NCI-H69 (cell line): ENCODE data around the gene HSFX2.
"Not testable (repeated sequence)": the region's sequence is repeated elsewhere in the genome, so short reads cannot be mapped to it uniquely, and the experiment has no call there.

ENCODE experiments used
- DNase-seq: peaks from one replicate; lab custom pipeline; 2025; lab: John Stamatoyannopoulos, UW

The HSFX2 gene, protein sequence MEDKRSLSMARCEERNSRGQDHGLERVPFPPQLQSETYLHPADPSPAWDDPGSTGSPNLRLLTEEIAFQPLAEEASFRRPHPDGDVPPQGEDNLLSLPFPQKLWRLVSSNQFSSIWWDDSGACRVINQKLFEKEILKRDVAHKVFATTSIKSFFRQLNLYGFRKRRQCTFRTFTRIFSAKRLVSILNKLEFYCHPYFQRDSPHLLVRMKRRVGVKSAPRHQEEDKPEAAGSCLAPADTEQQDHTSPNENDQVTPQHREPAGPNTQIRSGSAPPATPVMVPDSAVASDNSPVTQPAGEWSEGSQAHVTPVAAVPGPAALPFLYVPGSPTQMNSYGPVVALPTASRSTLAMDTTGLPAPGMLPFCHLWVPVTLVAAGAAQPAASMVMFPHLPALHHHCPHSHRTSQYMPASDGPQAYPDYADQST

GRCh38 chrX:149595214-149595613 is at the start of gene HSFX2:
Gene HSFX2 (minus strand): TSS chrX:149595314. CDS start chrX:149594700, 614 bp downstream.
- DNase-seq, result not testable (repeated sequence)

- peak; percentile 1 for DNase-seq
These were observed 48.4 kb upstream of the HSFX2 start for GRCh38 chrX:149643496-149643895.

- DNase-seq, result no peak
These were observed 46.7 kb upstream of the HSFX2 start for GRCh38 chrX:149641835-149642234.

DNA sequence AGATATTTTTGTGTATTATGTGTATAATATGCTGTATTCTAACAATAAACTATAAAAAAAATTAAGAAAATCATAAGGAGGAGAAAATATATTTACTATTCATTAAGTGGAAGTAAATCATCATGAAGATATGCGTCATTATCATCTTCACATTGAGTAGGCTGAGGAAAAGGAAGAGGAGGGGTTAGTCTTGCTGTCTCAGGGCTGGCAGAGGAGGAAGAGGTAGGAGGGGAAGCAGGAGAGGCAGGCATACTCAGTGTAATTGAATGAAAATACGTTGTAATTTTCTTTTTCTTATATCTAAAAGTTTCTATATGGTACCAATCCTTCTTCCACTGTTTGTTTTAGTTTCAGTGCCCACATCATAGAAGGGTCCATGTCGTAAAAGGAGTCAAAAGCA is 46.3 kb upstream of the HSFX2 start:
- peak; percentile 1 for DNase-seq

GRCh38 chrX:149639568-149639967 is 44.5 kb upstream of the HSFX2 start:
- DNase-seq, result no peak

GRCh38 chrX:149638860-149639259 is 43.7 kb upstream of the HSFX2 start:
- DNase-seq, result no peak

DNA sequence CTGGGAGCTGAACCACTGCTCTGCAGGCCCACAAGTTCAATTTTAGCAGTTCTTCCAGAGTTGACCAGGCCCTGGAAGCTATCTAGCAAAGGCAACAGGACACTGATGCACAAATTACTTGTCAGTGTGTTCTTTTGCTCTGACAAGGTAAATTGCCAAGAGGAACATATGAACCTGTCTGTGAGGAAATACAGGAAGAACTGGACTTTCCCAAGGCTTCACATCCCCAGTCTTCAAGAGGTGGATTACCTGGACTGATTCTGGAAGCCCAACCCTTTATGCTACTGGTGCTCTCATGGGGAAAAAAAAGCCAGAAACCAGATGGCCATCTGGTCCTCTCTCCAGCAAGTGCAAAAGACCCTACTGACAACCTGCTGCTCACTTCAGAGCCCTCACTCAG is 38.4 kb upstream of the HSFX2 start:
- no peak for DNase-seq

- DNase-seq, result peak; percentile 81
These were observed 36.4 kb upstream of the HSFX2 start, which contains the start of gene TMEM185A for GRCh38 chrX:149631234-149632165. Gene TMEM185A (minus strand): TSS chrX:149631792. CDS start chrX:149631580, 212 bp downstream.

- peak; percentile 16 for DNase-seq
These were observed 35.6 kb upstream of the HSFX2 start for GRCh38 chrX:149630681-149631233.

DNA sequence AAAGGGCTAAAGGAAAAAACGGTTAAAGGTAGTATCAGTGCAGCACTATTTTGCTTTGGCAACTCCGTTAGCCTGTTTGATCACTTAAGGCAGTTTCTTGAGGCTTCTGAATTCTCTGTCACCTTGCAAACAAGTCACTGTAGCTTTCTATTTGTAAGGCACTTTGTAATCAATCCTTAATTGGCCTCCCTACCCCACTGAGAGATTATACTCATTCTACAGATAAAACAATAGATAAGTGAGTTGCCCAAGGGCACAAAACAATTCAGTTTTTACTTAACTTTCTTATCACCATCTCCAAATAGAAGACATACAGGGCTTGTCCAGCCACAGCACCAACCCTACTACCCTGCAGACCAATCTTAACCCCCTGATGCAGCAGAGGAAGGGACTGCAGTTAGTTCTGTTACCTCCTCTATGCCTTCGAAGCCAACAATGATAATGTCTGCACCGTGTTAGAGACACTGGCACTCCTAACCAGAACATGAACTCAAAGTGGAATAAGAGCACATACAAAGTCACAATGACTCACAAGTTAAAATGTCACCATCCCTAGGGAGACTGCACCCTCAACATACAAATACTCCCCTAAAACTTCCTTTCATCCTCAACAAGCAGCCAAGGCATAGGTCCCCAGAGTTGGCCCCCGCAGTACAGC is 34.7 kb upstream of the HSFX2 start:
- DNase-seq, result peak; percentile 7

DNA sequence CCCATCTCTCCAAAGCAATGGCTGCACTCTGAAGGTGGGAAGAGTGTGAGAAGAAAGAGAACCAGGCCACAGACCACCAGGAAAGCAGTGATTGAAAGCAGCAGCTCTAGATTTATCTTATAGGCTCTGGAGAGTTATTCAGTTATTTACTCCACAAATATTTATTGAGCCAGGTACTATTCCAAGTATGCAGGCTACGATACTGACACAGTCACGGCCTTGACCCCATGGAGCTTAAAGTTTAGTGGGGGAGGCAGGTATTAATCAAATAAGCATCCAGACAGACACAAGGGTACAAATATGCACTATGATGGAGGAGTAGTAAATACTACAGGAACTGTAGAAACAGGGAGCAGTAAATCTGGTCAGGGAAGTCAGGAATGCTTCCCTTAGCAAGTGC is 33.7 kb upstream of the HSFX2 start:
- DNase-seq, result no peak

GRCh38 chrX:149628280-149628679 is 33.2 kb upstream of the HSFX2 start:
- no peak for DNase-seq

GRCh38 chrX:149626829-149627228 is 31.7 kb upstream of the HSFX2 start:
- not testable (repeated sequence) for DNase-seq

- not testable (repeated sequence) for DNase-seq
These were observed 24.5 kb upstream of the HSFX2 start for GRCh38 chrX:149619662-149620061.

GRCh38 chrX:149618871-149619270 is 23.8 kb upstream of the HSFX2 start:
- DNase-seq, result no peak

GRCh38 chrX:149611623-149612175 is 16.6 kb upstream of the HSFX2 start:
- DNase-seq, result no peak

- no peak for DNase-seq
These were observed 15.4 kb upstream of the HSFX2 start for GRCh38 chrX:149610511-149610910.

GRCh38 chrX:149607699-149608098 is 12.6 kb upstream of the HSFX2 start:
- no peak for DNase-seq

DNA sequence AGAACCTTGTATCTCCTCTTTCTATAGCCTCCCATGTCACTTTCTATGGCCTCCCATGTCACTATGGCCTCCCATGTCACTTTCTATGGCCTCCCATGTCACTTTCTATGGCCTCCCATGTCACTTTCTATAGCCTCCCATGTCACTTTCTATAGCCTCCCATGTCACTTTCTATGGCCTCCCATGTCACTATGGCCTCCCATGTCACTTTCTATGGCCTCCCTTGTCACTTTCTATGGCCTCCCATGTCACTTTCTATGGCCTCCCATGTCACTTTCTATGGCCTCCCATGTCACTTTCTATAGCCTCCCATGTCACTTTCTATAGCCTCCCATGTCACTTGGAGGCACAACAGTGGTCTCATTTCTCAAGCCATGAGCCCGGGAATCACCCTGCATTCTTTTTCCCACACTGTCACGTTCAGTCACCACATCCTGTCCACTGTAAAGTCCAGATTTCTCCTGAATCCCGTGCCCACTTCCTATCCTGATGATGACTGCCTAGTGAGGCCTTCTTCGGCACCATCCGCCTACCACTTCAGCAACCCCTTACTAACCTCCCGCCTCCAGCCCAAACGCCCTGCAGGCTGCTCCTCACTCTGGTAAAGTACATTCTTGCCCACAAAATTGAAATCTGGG is 10.3 kb upstream of the HSFX2 start:
- not testable (repeated sequence) for DNase-seq

DNA sequence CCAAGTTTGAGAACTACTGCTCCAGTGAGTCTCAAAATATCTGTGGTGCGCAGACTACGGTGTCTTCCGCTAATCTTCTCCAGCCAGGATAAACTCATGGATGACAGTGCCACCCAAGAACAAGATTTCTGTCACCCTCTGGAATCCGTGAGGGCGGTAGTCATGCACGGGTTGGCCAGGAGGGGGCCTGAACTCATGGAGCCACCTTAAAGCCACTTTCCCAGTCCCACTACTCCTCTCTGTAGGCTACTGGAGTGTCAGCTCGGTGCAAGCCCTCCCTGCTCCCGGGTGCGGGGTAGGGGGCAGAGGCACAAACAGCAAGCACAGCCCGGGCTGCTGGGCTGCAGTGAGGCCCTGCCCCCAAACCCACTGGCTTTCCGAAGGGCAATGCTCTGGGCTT is 3.5 kb upstream of the HSFX2 start:
- not testable (repeated sequence) for DNase-seq

- DNase-seq, result not testable (repeated sequence)
These were observed 829 bp upstream of the HSFX2 start for GRCh38 chrX:149595943-149596342.
